Brain pericyte (primary cell): Measurements from ENCODE around the gene ANXA1.
"Not testable (repeated sequence)": the region's sequence is repeated elsewhere in the genome, so short reads cannot be mapped to it uniquely, and the experiment has no call there.

Experiments used
- DNase-seq: peaks from one replicate; pipeline ENCODE4 v3.0.0-alpha.2; 2012; ENCODE audit warnings: low read depth, low spot score

The ANXA1 gene

GRCh38 chr9:73167614-73168013 is 15.9 kb downstream of the ANXA1 start:
- no peak for DNase-seq

- no peak for DNase-seq
Measured at GRCh38 chr9:73168298-73168934, 16.8 kb downstream of the ANXA1 start.

- no peak for DNase-seq
Measured at GRCh38 chr9:73170185-73170957, 18.7 kb downstream of the ANXA1 start.

GRCh38 chr9:73172901-73173215 is 21.2 kb downstream of the ANXA1 start:
- no peak for DNase-seq

GRCh38 chr9:73173557-73174329 is 22.1 kb downstream of the ANXA1 start:
- no peak for DNase-seq

- DNase-seq: no peak
Measured at GRCh38 chr9:73174330-73174980, 22.8 kb downstream of the ANXA1 start.

- DNase-seq: no peak
Measured at GRCh38 chr9:73176450-73176875, 24.8 kb downstream of the ANXA1 start.

- DNase-seq: no peak
Measured at GRCh38 chr9:73178044-73178443, 26.4 kb downstream of the ANXA1 start.

- DNase-seq: no peak
Measured at GRCh38 chr9:73179589-73179988, 27.9 kb downstream of the ANXA1 start.

- no peak for DNase-seq
Measured at GRCh38 chr9:73180403-73180802, 28.7 kb downstream of the ANXA1 start.

- no peak for DNase-seq
Measured at GRCh38 chr9:73182928-73183327, 31.3 kb downstream of the ANXA1 start.

- no peak for DNase-seq
Measured at GRCh38 chr9:73183428-73183827, 31.8 kb downstream of the ANXA1 start.

- DNase-seq: no peak
Measured at GRCh38 chr9:73183917-73184861, 32.5 kb downstream of the ANXA1 start.

- not testable (repeated sequence) for DNase-seq
Measured at GRCh38 chr9:73191109-73191508, 39.4 kb downstream of the ANXA1 start.

GRCh38 chr9:73194284-73194683 is 42.6 kb downstream of the ANXA1 start:
- DNase-seq: no peak

GRCh38 chr9:73199448-73199847 is 47.8 kb downstream of the ANXA1 start:
- DNase-seq: no peak

GRCh38 chr9:73199886-73200285 is 48.2 kb downstream of the ANXA1 start:
- no peak for DNase-seq

- DNase-seq: no peak
Measured at GRCh38 chr9:73200694-73201452, 49.2 kb downstream of the ANXA1 start.

GRCh38 chr9:73202980-73203379 is 51.3 kb downstream of the ANXA1 start:
- no peak for DNase-seq

GRCh38 chr9:73204936-73205335 is 53.3 kb downstream of the ANXA1 start:
- no peak for DNase-seq
